ENCODE data around the gene NDOR1.
"Not testable (repeated sequence)": the region's sequence is repeated elsewhere in the genome, so short reads cannot be mapped to it uniquely, and the experiment has no call there.

Gene NDOR1

GRCh38 chr9:137233143-137233980 lies 27.9 kb downstream of the NDOR1 start:
- DNase-seq: no peak

- no peak for DNase-seq
Measured at GRCh38 chr9:137234055-137234697, 28.7 kb downstream of the NDOR1 start.

- DNase-seq: no peak
Measured at GRCh38 chr9:137234758-137235423, 29.4 kb downstream of the NDOR1 start.

GRCh38 chr9:137235424-137236237 lies 30.1 kb downstream of the NDOR1 start:
- no peak for DNase-seq

- DNase-seq: peak; percentile 91
Measured at GRCh38 chr9:137236238-137236935, 30.9 kb downstream of the NDOR1 start.

- DNase-seq: peak; percentile 55
Measured at GRCh38 chr9:137236936-137237421, 31.5 kb downstream of the NDOR1 start.

- peak; percentile 57 for DNase-seq
Measured at GRCh38 chr9:137237759-137238726, 32.5 kb downstream of the NDOR1 start.

GRCh38 chr9:137239541-137240200 lies 34.2 kb downstream of the NDOR1 start:
- not testable (repeated sequence) for DNase-seq

GRCh38 chr9:137240318-137240840 lies 34.9 kb downstream of the NDOR1 start:
- peak; percentile 72 for DNase-seq

- peak; percentile 100 for DNase-seq
Measured at GRCh38 chr9:137240841-137241489, 35.5 kb downstream of the NDOR1 start, which contains the start of gene TUBB4B. TUBB4B (plus strand) TSS chr9:137241287; CDS start chr9:137241361, 74 bp downstream.

- no peak for DNase-seq
Measured at GRCh38 chr9:137241490-137242268, 36.2 kb downstream of the NDOR1 start.

- DNase-seq: no peak
Measured at GRCh38 chr9:137242269-137243203, 37.0 kb downstream of the NDOR1 start.

- not testable (repeated sequence) for DNase-seq
Measured at GRCh38 chr9:137243266-137243625, 37.7 kb downstream of the NDOR1 start.

GRCh38 chr9:137243626-137244485 lies 38.4 kb downstream of the NDOR1 start:
- DNase-seq: no peak

- DNase-seq: peak; percentile 73
Measured at GRCh38 chr9:137244486-137245449, 39.3 kb downstream of the NDOR1 start.

Data from NCI-H2171 treated with DMSO at 0.1 percent for 48 hours (cell line).